ENCODE data around the gene PLCL1. TPM values are rescaled to one million over a fixed set of nuclear protein-coding genes. Genes with fewer than 3 reads are reported as not detected.

The PLCL1 gene
- total RNA-seq, 1 donor from 2014 or later, result 12.5 TPM

DNA sequence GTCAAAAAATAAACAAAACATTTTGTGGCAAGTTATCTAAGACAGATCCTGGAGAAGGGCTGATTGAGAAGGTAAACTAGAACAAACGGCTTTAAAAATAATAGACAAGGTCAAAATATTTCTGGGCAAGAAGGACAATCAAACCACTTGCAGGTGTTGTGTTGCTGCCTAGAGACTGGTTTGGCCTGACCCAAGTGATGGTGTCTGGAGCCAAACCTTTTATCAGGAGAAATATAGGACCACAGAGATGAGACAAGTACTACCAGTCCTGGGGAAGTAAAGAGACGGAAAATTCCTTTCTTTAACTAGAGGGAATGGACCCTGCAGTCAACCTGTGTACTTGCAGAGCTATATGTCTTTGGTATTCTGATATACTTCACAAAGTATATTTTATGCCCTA lies 44.2 kb downstream of the PLCL1 start:
- no peak overlapping the region for H3K4me3 ChIP-seq (ENCODE audit: low read length in 3 of 3)
- H3K9ac ChIP-seq (ENCODE audit: low read depth in 1 of 3, low read length in 3 of 3), result no peak overlapping the region
- no peaks in the 10 kb centered on the region for H3K27me3 ChIP-seq (ENCODE audit: control insufficient read depth in 3 of 3, insufficient read depth in 3 of 3, low read length in 3 of 3)
- H3K27ac ChIP-seq (ENCODE audit: low read depth, low read length), result no peak overlapping the region
- H3K4me1 ChIP-seq (ENCODE audit: control insufficient read depth in 3 of 3, insufficient read depth in 3 of 3, low read length in 3 of 3), result peaks cover 7 to 20% (median 16%) of the 10 kb centered on the region in 3 donors
- H3K36me3 ChIP-seq (ENCODE audit: control insufficient read depth in 3 of 3, insufficient read depth in 3 of 3, low read length in 3 of 3), result no peaks in the 10 kb centered on the region
- no peaks in the 10 kb centered on the region for H3K9me3 ChIP-seq (ENCODE audit: control insufficient read depth in 3 of 3, low read length in 3 of 3)

DNA sequence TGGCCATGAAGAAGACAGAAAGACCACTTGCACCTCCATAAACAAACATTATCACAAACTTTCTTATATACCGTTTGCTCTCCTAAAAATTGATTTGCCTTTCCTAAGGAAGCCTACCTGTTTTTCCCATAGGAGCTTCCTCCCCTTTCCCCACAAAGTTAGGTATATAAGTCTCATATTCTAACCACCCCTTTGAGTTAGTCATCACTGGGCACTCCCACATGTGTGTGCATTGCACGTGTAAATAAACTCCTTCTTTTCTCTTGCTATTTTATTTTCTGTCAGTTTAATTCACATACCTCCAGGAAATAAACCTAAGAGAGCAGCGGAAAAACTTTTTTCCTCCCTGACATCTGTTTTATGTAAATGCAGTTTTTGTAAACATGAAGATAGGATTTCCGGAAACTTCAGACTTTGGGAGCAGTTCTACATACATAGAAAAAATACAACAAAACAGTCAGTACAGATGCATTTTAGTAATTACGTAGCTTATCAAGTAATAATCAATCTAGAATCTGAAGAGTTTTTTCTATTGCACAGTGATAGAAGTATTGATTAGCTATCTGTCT lies 46.6 kb downstream of the PLCL1 start:
- H3K9ac ChIP-seq (ENCODE audit: low read depth in 1 of 3, low read length in 3 of 3), result no peak overlapping the region
- H3K27me3 ChIP-seq (ENCODE audit: control insufficient read depth in 3 of 3, insufficient read depth in 3 of 3, low read length in 3 of 3), result no peaks in the 10 kb centered on the region
- no peaks in the 10 kb centered on the region for H3K9me3 ChIP-seq (ENCODE audit: control insufficient read depth in 3 of 3, low read length in 3 of 3)
- no peak overlapping the region for H3K4me3 ChIP-seq (ENCODE audit: low read length in 3 of 3)
- no peak overlapping the region for H3K27ac ChIP-seq (ENCODE audit: low read depth, low read length)
- peaks cover 13 to 25% (median 20%) of the 10 kb centered on the region in 3 donors for H3K4me1 ChIP-seq (ENCODE audit: control insufficient read depth in 3 of 3, insufficient read depth in 3 of 3, low read length in 3 of 3)
- no peaks in the 10 kb centered on the region for H3K36me3 ChIP-seq (ENCODE audit: control insufficient read depth in 3 of 3, insufficient read depth in 3 of 3, low read length in 3 of 3)

DNA sequence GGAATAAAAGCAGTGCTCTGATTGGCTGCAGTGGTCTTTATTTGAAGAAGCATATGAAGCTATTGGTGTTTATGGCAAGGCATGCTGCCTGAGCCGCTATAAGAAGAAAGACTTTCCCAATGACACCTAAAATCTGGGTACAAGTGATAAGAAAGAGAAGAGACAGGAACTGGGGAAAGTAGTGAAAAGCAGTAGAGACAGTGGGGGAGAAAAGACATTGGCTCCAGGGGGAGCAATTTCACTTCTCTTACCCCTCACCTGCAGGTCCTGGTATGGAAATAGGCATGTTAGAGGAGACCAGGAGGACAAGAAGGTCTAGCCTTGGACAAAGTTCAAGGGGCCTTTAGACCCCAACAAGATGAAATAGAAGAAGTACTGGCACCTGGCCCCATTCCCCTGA lies 47.1 kb downstream of the PLCL1 start:
- Histone ChIP-seq H3K36me3 (ENCODE audit: control insufficient read depth in 3 of 3, insufficient read depth in 3 of 3, low read length in 3 of 3) (no peaks in the 10 kb centered on the region), H3K27me3 (ENCODE audit: control insufficient read depth in 3 of 3, insufficient read depth in 3 of 3, low read length in 3 of 3) (no peaks in the 10 kb centered on the region), H3K9ac (ENCODE audit: low read depth in 1 of 3, low read length in 3 of 3) (no peak overlapping the region), H3K4me3 (ENCODE audit: low read length in 3 of 3) (no peak overlapping the region), H3K4me1 (ENCODE audit: control insufficient read depth in 3 of 3, insufficient read depth in 3 of 3, low read length in 3 of 3) (peaks cover 13 to 25% (median 20%) of the 10 kb centered on the region in 3 donors), H3K9me3 (ENCODE audit: control insufficient read depth in 3 of 3, low read length in 3 of 3) (no peaks in the 10 kb centered on the region), H3K27ac (ENCODE audit: low read depth, low read length) (no peak overlapping the region)

DNA sequence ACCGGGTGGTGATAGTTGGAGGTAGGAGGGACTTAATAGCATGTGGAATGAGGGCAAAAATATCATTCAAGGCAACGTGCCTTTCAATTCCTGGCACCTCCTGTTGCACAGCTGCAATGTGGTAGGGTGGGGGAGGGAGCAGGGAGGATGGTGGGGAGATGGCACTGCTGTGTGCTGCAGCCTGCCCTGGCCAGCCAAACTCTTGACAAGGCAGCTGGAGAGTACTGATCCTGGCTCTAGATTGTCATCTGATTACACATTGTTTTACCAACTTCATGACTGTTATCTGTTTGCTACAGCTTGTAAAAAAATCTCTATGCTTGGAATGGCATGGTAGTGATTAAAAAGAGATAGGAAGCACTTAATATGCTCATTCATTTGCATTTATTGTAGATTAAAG lies 47.7 kb downstream of the PLCL1 start:
- peaks cover 13 to 25% (median 20%) of the 10 kb centered on the region in 3 donors for H3K4me1 ChIP-seq (ENCODE audit: control insufficient read depth in 3 of 3, insufficient read depth in 3 of 3, low read length in 3 of 3)
- H3K9me3 ChIP-seq (ENCODE audit: control insufficient read depth in 3 of 3, low read length in 3 of 3), result no peaks in the 10 kb centered on the region
- peak overlapping the region in 1 of 3 donors; percentile 15 for H3K9ac ChIP-seq (ENCODE audit: low read depth in 1 of 3, low read length in 3 of 3)
- no peak overlapping the region for H3K27ac ChIP-seq (ENCODE audit: low read depth, low read length)
- H3K36me3 ChIP-seq (ENCODE audit: control insufficient read depth in 3 of 3, insufficient read depth in 3 of 3, low read length in 3 of 3), result no peaks in the 10 kb centered on the region
- no peaks in the 10 kb centered on the region for H3K27me3 ChIP-seq (ENCODE audit: control insufficient read depth in 3 of 3, insufficient read depth in 3 of 3, low read length in 3 of 3)
- H3K4me3 ChIP-seq (ENCODE audit: low read length in 3 of 3), result no peak overlapping the region

DNA sequence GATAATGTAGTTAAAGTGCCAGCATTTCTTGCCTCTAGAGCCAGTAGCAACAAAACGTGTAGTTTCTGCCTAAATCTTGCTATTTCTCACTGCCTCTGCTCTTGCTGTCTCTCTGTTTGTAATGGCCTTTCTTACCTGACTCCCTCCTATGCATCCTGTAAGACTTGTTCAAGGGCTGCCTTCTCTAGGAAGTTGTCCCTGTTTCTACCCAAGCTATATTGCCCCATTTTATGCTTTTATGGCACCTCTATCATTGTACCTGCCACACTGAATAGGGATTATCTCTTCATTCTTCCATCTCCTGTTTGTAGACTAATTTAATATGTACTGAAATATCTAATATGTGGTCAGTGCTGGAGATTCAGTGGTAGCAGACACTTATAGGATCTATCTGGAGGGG lies 49.2 kb downstream of the PLCL1 start:
- H3K36me3 ChIP-seq (ENCODE audit: control insufficient read depth in 3 of 3, insufficient read depth in 3 of 3, low read length in 3 of 3), result no peaks in the 10 kb centered on the region
- H3K27ac ChIP-seq (ENCODE audit: low read depth, low read length), result no peak overlapping the region
- H3K9ac ChIP-seq (ENCODE audit: low read depth in 1 of 3, low read length in 3 of 3), result no peak overlapping the region
- peaks cover 13 to 17% (median 16%) of the 10 kb centered on the region in 3 donors for H3K4me1 ChIP-seq (ENCODE audit: control insufficient read depth in 3 of 3, insufficient read depth in 3 of 3, low read length in 3 of 3)
- no peaks in the 10 kb centered on the region for H3K9me3 ChIP-seq (ENCODE audit: control insufficient read depth in 3 of 3, low read length in 3 of 3)
- no peaks in the 10 kb centered on the region for H3K27me3 ChIP-seq (ENCODE audit: control insufficient read depth in 3 of 3, insufficient read depth in 3 of 3, low read length in 3 of 3)
- no peak overlapping the region for H3K4me3 ChIP-seq (ENCODE audit: low read length in 3 of 3)

DNA sequence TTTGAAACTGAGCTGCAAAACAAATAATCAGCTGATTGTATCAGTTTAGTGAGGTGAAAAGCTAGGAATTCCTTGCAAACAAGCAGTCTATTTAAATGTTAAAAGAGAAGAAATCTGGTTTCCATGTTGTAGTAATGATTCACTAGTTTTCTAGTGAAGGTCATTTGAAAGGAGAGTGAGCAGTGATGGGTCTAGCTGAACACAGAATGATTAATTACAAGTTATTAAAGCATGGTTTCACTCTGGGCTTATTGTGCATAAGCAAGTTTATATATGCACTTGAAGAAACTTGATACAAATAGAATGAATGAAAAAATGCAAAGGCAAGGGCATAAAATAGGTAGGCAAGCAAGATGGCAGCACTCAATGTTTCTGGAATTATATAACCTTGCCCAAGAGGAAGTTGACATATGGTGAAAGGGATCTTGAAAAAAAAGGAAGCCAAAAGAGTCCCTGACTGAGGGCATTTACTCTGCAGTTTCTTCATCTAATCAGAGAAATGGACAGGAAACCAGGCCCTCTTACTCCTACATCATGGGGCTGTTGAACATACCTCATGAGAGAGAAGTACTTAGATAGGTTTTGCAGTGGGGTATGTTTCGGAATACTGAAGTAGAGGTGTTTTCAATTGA lies 53.2 kb downstream of the PLCL1 start:
- no peaks in the 10 kb centered on the region for H3K36me3 ChIP-seq (ENCODE audit: control insufficient read depth in 3 of 3, insufficient read depth in 3 of 3, low read length in 3 of 3)
- H3K4me3 ChIP-seq (ENCODE audit: low read length in 3 of 3), result no peak overlapping the region
- H3K9ac ChIP-seq (ENCODE audit: low read depth in 1 of 3, low read length in 3 of 3), result no peak overlapping the region
- peaks cover 4 to 6% (median 6%) of the 10 kb centered on the region in 3 donors for H3K4me1 ChIP-seq (ENCODE audit: control insufficient read depth in 3 of 3, insufficient read depth in 3 of 3, low read length in 3 of 3)
- no peaks in the 10 kb centered on the region for H3K9me3 ChIP-seq (ENCODE audit: control insufficient read depth in 3 of 3, low read length in 3 of 3)
- H3K27ac ChIP-seq (ENCODE audit: low read depth, low read length), result no peak overlapping the region
- H3K27me3 ChIP-seq (ENCODE audit: control insufficient read depth in 3 of 3, insufficient read depth in 3 of 3, low read length in 3 of 3), result no peaks in the 10 kb centered on the region

DNA sequence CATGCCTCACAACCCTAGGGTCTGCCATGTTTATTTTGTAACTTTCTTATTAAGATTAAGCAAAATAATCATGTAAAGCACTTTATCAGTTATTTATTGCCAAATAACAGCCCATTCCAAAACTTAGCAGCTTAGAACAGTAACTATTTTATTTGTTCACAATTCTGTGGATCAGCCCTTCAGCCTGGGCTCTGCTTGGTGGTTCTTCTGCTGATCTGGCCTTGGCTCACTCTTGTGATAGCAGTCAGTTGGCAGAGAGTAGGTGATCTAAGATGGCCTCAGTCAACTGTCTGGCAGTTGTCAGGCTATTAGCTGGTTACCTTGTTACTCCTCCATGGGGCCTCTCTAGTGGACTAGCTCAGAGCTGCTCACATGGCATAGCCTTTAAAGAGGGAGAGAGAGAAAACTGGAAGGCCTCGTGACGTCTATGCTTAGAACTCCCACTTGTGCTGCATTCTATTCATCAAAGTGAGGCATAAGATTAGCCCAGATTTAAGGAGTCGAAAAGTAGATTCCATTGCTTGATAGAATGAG lies 54.3 kb downstream of the PLCL1 start:
- Histone ChIP-seq H3K27me3 (ENCODE audit: control insufficient read depth in 3 of 3, insufficient read depth in 3 of 3, low read length in 3 of 3) (no peaks in the 10 kb centered on the region), H3K9ac (ENCODE audit: low read depth in 1 of 3, low read length in 3 of 3) (no peak overlapping the region), H3K4me3 (ENCODE audit: low read length in 3 of 3) (no peak overlapping the region), H3K27ac (ENCODE audit: low read depth, low read length) (no peak overlapping the region), H3K36me3 (ENCODE audit: control insufficient read depth in 3 of 3, insufficient read depth in 3 of 3, low read length in 3 of 3) (no peaks in the 10 kb centered on the region), H3K4me1 (ENCODE audit: control insufficient read depth in 3 of 3, insufficient read depth in 3 of 3, low read length in 3 of 3) (peaks cover 4 to 5% (median 4%) of the 10 kb centered on the region in 3 donors), H3K9me3 (ENCODE audit: control insufficient read depth in 3 of 3, low read length in 3 of 3) (no peaks in the 10 kb centered on the region)

DNA sequence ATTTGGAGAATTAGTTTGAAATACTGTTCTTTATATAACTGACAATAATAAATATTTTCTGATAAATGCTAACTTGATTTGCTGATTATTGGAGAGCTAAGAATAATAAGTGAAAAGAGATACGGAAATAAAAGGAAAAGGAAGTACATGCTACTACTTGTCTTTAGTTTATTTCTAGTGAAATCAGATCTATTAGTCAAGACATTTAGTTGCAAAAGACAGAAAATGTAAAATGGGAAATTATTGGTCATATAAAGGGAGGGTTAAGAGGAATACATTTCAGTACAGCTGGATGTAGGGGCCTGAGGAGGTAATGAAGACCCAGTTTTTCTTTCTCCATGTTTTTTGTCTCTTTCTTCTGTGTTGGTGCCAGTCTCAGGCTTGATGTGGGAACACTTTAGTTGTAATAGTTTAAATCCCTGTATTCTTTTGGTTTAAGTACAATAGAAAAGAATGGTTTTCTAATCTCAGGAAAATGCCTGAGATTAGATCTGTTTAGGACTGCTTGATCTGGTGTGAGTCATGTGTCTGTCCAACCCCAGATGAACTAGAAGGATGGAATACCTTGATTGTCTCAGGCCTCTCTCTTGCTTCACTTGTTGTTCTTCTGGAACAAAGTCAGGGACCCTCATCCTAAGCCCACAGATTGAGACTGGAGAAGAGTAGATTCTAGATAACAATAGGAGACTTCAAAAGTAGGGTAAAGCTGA lies 58.0 kb downstream of the PLCL1 start:
- H3K27me3 ChIP-seq (ENCODE audit: control insufficient read depth in 3 of 3, insufficient read depth in 3 of 3, low read length in 3 of 3), result no peaks in the 10 kb centered on the region
- no peaks in the 10 kb centered on the region for H3K36me3 ChIP-seq (ENCODE audit: control insufficient read depth in 3 of 3, insufficient read depth in 3 of 3, low read length in 3 of 3)
- H3K27ac ChIP-seq (ENCODE audit: low read depth, low read length), result no peak overlapping the region
- no peak overlapping the region for H3K9ac ChIP-seq (ENCODE audit: low read depth in 1 of 3, low read length in 3 of 3)
- H3K4me1 ChIP-seq (ENCODE audit: control insufficient read depth in 3 of 3, insufficient read depth in 3 of 3, low read length in 3 of 3), result no peaks in the 10 kb centered on the region
- no peaks in the 10 kb centered on the region for H3K9me3 ChIP-seq (ENCODE audit: control insufficient read depth in 3 of 3, low read length in 3 of 3)
- H3K4me3 ChIP-seq (ENCODE audit: low read length in 3 of 3), result no peak overlapping the region

DNA sequence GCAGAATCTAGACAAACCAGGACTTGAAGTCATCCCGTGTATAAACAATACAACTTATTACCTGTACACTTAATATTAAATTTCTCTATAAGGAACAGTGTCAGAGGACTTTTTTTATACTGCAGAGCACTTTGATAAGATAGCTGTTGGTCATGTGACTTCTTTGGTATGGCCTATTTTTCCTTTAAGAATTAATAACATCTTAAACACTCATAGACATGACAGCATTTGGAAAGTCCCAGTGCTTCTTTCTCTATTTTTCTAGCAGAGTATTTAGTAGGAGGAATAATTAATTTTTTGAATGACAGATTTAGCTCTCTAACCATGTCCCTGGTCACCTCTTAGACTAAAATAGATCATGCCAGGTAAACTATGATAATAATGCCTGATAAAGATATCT lies 59.4 kb downstream of the PLCL1 start:
- H3K9ac ChIP-seq (ENCODE audit: low read depth in 1 of 3, low read length in 3 of 3), result no peak overlapping the region
- H3K27me3 ChIP-seq (ENCODE audit: control insufficient read depth in 3 of 3, insufficient read depth in 3 of 3, low read length in 3 of 3), result no peaks in the 10 kb centered on the region
- H3K36me3 ChIP-seq (ENCODE audit: control insufficient read depth in 3 of 3, insufficient read depth in 3 of 3, low read length in 3 of 3), result no peaks in the 10 kb centered on the region
- no peaks in the 10 kb centered on the region for H3K4me1 ChIP-seq (ENCODE audit: control insufficient read depth in 3 of 3, insufficient read depth in 3 of 3, low read length in 3 of 3)
- no peak overlapping the region for H3K27ac ChIP-seq (ENCODE audit: low read depth, low read length)
- H3K9me3 ChIP-seq (ENCODE audit: control insufficient read depth in 3 of 3, low read length in 3 of 3), result no peaks in the 10 kb centered on the region
- no peak overlapping the region for H3K4me3 ChIP-seq (ENCODE audit: low read length in 3 of 3)

DNA sequence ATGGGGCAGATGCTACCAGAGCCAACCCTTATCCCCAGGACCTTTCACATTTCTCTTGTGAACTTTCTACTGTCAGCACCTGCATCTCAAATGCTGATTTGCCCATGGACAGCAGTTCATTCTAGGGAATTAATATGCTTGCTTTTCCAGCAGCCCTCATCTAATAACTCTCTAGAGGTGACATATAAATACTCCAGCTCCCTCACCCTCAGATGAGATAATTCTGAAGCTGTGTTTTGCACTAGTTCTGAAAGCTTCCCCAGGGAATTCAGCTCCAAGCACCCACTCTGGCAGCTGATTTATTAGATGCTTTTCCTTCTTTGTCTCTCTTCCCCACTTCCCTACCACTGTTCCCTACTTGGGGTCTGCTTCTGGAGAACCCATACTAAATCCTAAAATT lies 62.1 kb downstream of the PLCL1 start:
- Histone ChIP-seq H3K36me3 (ENCODE audit: control insufficient read depth in 3 of 3, insufficient read depth in 3 of 3, low read length in 3 of 3) (no peaks in the 10 kb centered on the region), H3K27me3 (ENCODE audit: control insufficient read depth in 3 of 3, insufficient read depth in 3 of 3, low read length in 3 of 3) (no peaks in the 10 kb centered on the region), H3K4me3 (ENCODE audit: low read length in 3 of 3) (no peak overlapping the region), H3K9ac (ENCODE audit: low read depth in 1 of 3, low read length in 3 of 3) (no peak overlapping the region), H3K4me1 (ENCODE audit: control insufficient read depth in 3 of 3, insufficient read depth in 3 of 3, low read length in 3 of 3) (peaks cover 0 to 3% (median 0%) of the 10 kb centered on the region in 3 donors), H3K9me3 (ENCODE audit: control insufficient read depth in 3 of 3, low read length in 3 of 3) (no peaks in the 10 kb centered on the region), H3K27ac (ENCODE audit: low read depth, low read length) (no peak overlapping the region)
